Gastroesophageal sphincter (tissue), 3 donors: ENCODE results near the gene DMRT1.
A peak's percentile ranks its signal among the peaks of the same experiment; 100 is the strongest.

Experiments used
- POLR2A ChIP-seq, 2 donors: fragments of 450-650 bp; IDR thresholded peaks; one replicate each; pipeline ENCODE4 v1.6.1; 2017; ENCODE audit warnings: antibody characterized with exemption in 2 of 2, mild to moderate bottlenecking in 2 of 2, moderate library complexity in 1 of 2
- TF ChIP-seq, protein P1 (sequence below), 4 experiments: fragments of 200-600 bp in 2 of 4; fragments of 450-650 bp in 2 of 4; sonication (generic) in 1 of 4; IDR thresholded peaks; one replicate each; pipeline ENCODE4 v1.5.1; 2017 to 2019; ENCODE audit warnings: antibody characterized with exemption in 4 of 4, mild to moderate bottlenecking in 2 of 4, moderate library complexity in 2 of 4

- TF ChIP-seq, protein P1, sequence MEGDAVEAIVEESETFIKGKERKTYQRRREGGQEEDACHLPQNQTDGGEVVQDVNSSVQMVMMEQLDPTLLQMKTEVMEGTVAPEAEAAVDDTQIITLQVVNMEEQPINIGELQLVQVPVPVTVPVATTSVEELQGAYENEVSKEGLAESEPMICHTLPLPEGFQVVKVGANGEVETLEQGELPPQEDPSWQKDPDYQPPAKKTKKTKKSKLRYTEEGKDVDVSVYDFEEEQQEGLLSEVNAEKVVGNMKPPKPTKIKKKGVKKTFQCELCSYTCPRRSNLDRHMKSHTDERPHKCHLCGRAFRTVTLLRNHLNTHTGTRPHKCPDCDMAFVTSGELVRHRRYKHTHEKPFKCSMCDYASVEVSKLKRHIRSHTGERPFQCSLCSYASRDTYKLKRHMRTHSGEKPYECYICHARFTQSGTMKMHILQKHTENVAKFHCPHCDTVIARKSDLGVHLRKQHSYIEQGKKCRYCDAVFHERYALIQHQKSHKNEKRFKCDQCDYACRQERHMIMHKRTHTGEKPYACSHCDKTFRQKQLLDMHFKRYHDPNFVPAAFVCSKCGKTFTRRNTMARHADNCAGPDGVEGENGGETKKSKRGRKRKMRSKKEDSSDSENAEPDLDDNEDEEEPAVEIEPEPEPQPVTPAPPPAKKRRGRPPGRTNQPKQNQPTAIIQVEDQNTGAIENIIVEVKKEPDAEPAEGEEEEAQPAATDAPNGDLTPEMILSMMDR (IDR thresholded peaks at IDR 0.05) = peak; percentile 28 to 72 (median 60)
- no peak for TF ChIP-seq POLR2A (IDR thresholded peaks at IDR 0.05)
Observed at GRCh38 chr9:893843-894420, 52.4 kb downstream of the DMRT1 start.
